K562 (cell line): Measurements from ENCODE around the gene PCSK6. TPM values are rescaled to one million over a fixed set of nuclear protein-coding genes. Genes with fewer than 3 reads are reported as not detected.
A peak's percentile ranks its signal among the peaks of the same experiment; 100 is the strongest.

Experiments used
- BDP1 ChIP-seq: IDR thresholded peaks from 3 replicates; pipeline ENCODE4 v1.6.1; 2011; ENCODE audit not compliant: insufficient read length, insufficient read depth
- EP400 ChIP-seq: fragments of 450-650 bp; IDR thresholded peaks from 2 replicates; pipeline ENCODE4 v1.6.1; 2017; ENCODE audit warnings: antibody characterized with exemption, mild to moderate bottlenecking, moderate library complexity
- ETV1 ChIP-seq: fragments of 450-650 bp; conservative IDR thresholded peaks from 2 replicates; pipeline ENCODE4 v1.6.1; 2016; ENCODE audit warnings: missing genetic modification characterization, control low read depth, low read depth, missing compliant biosample characterization
- FOXJ2 ChIP-seq: fragments of 200-800 bp; sonication (Bioruptor generic); IDR thresholded peaks from 2 replicates; pipeline ENCODE4 v1.6.1; 2016; ENCODE audit warnings: missing genetic modification characterization, missing compliant biosample characterization
- FUS ChIP-seq: fragments of 200-400 bp; formaldehyde crosslinking; optimal IDR thresholded peaks from 2 replicates; pipeline ENCODE3; 2017; ENCODE audit warnings: low read depth, low read length
- HDAC1 ChIP-seq, 2 experiments: fragments of 450-650 bp; IDR thresholded peaks; 2 replicates each; pipeline ENCODE4 v1.6.1; 2016 to 2017; ENCODE audit warnings: inconsistent platforms in 1 of 2, mild to moderate bottlenecking in 1 of 2, moderate library complexity in 1 of 2
- MECOM ChIP-seq: fragments of 250-450 bp; sonication (Bioruptor Pico); IDR thresholded peaks from 2 replicates; pipeline ENCODE4 v1.8.0; 2022; ENCODE audit warnings: inconsistent platforms
- NBN ChIP-seq: fragments of 450-650 bp; IDR thresholded peaks from 2 replicates; pipeline ENCODE4 v1.6.1; 2016; ENCODE audit warnings: low read depth, mild to moderate bottlenecking
- NFE2 ChIP-seq: IDR thresholded peaks from 2 replicates; pipeline ENCODE4 v1.6.1; 2014; ENCODE audit warnings: antibody characterized with exemption, low read depth
- NR2C2 ChIP-seq, 2 experiments: fragments of 200-800 bp in 1 of 2; sonication (Bioruptor generic) in 1 of 2; sonication (generic) in 1 of 2; formaldehyde crosslinking in 1 of 2; IDR thresholded peaks; 2 replicates each; pipeline versions ENCODE4 v1.6.1 to v1.8.0; 2016 to 2022; ENCODE audit warnings: mild to moderate bottlenecking in 1 of 2, missing compliant biosample characterization in 1 of 2, missing genetic modification characterization in 1 of 2, missing genetic modification reagents in 1 of 2
- NRF1 ChIP-seq, 2 experiments: fragments of 450-650 bp; IDR thresholded peaks in 1 of 2; conservative IDR thresholded peaks in 1 of 2; 2 replicates each; pipeline ENCODE4 v1.6.1; 2014; ENCODE audit warnings: mild to moderate bottlenecking in 2 of 2
- POLR2AphosphoS5 ChIP-seq: IDR thresholded peaks from 2 replicates; pipeline ENCODE4 v1.6.1; 2011; ENCODE audit warnings: mild to moderate bottlenecking, low read depth, low read length, moderate library complexity; ENCODE audit not compliant: control insufficient read depth, insufficient read depth
- PTTG1 ChIP-seq: fragments of 450-650 bp; IDR thresholded peaks from 2 replicates; pipeline ENCODE4 v1.6.1; 2016; ENCODE audit warnings: low read depth, mild to moderate bottlenecking, missing genetic modification characterization, missing compliant biosample characterization
- ZNF124 ChIP-seq: sonication (generic); formaldehyde crosslinking; IDR thresholded peaks from 2 replicates; pipeline ENCODE4 v1.8.1; 2022; ENCODE audit warnings: missing genetic modification reagents
- ZNF174 ChIP-seq: fragments of 250-450 bp; sonication (Bioruptor Pico); IDR thresholded peaks from 2 replicates; pipeline ENCODE4 v1.4.0; 2020; ENCODE audit warnings: mild to moderate bottlenecking
- ZNF444 ChIP-seq: fragments of 250-450 bp; sonication (Bioruptor Pico); IDR thresholded peaks from 2 replicates; pipeline ENCODE4 v1.4.0; 2020; ENCODE audit warnings: mild to moderate bottlenecking, moderate library complexity
- ZNF699 ChIP-seq: fragments of 250-450 bp; sonication (Bioruptor Pico); IDR thresholded peaks from 2 replicates; pipeline ENCODE4 v1.8.0; 2021; ENCODE audit warnings: mild to moderate bottlenecking, moderate library complexity; ENCODE audit not compliant: insufficient replicate concordance
- polyA plus RNA-seq, 8 experiments: library from polyadenylated mRNA; depleted of rRNA in 4 of 8; stranded (reverse) in 5 of 8; unstranded in 3 of 8; fragments of >200 nt; fragmentation: Nextera tagmentation in 2 of 8; fragmentation: Illumina TruSeq in 1 of 8; extraction: Ambion mirVana in 2 of 8; extraction: Trizol in 1 of 8; gene quantifications; 2 replicates each; pipeline versions ENCODE4 v1.2.1 to v1.2.3, GENCODE V29; 2011 to 2014; ENCODE audit warnings: inconsistent platforms in 1 of 8, missing spikeins in 1 of 8
- total RNA-seq, 7 experiments: library from RNA; depleted of rRNA in 6 of 7; stranded (reverse); fragments of >200 nt in 6 of 7; fragmentation: Illumina TruSeq in 2 of 7; extraction: Trizol in 2 of 7; gene quantifications; 2 replicates each; pipeline versions ENCODE4 v1.2.1 to v1.2.3, GENCODE V29; 2011 to 2021; ENCODE audit warnings: low replicate concordance in 1 of 7
- TF ChIP-seq, protein P1 (sequence below): sonication (generic); formaldehyde crosslinking; IDR thresholded peaks from 2 replicates; pipeline ENCODE4 v1.9.0; 2022; ENCODE audit warnings: mild to moderate bottlenecking, missing genetic modification reagents
- TF ChIP-seq, protein P2 (sequence below): sonication (generic); formaldehyde crosslinking; IDR thresholded peaks from 2 replicates; pipeline ENCODE4 v1.8.0; 2023; ENCODE audit warnings: missing genetic modification reagents, mild to moderate bottlenecking, borderline replicate concordance
- TF ChIP-seq, protein P3 (sequence below), 3 experiments: IDR thresholded peaks in 2 of 3; conservative IDR thresholded peaks in 1 of 3; 2 replicates each; pipeline ENCODE4 v1.5.1; 2011 to 2012; ENCODE audit warnings: low read length in 3 of 3, mild to moderate bottlenecking in 3 of 3, control low read depth in 2 of 3, improper control_type of control experiment in 1 of 3, inconsistent platforms in 1 of 3, low read depth in 1 of 3, mixed read lengths in 1 of 3, moderate library complexity in 1 of 3; ENCODE audit not compliant: insufficient read depth in 2 of 3

PCSK6 gene
- total and polyA plus RNA-seq, 9 of the 15 experiments (the other 6 are each of a cell fraction or from before 2014, with no cell fraction given) = 2.2 to 32.6 (median 14.5) TPM

DNA sequence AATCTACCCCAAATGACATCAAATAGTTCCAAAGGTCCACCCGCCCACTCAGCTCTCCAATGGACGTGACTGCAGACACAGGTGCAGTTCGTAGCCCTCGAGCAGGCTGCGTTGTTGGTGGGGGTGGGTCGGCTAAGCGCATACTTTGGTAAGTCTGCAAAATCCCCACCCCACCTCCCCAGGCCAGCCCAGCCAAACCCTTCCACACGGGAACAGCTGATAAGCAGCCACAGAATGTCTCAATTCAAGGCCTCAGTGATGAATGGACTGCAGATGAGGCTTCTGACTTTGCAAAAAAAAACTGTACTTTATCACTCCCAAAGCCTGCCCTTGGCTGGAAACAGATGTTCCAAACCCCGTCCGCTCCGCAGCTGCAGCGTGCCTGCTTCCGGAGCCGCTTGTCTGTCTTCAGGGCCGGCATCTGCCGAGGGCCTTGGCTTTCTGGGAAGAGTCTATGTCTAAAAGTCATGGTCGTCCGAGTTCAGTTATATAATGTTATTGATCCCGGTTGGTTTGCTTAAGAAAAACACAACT, 38.2 kb downstream of the PCSK6 start (continued):
- TF ChIP-seq NRF1 (conservative IDR thresholded peaks at IDR 0.05 in 1 of 2, IDR thresholded peaks at IDR 0.05 in 1 of 2) = peak; percentile 48 to 54
- no peak for TF ChIP-seq FUS
- TF ChIP-seq POLR2AphosphoS5 = peak; percentile 96
- TF ChIP-seq, protein P1, sequence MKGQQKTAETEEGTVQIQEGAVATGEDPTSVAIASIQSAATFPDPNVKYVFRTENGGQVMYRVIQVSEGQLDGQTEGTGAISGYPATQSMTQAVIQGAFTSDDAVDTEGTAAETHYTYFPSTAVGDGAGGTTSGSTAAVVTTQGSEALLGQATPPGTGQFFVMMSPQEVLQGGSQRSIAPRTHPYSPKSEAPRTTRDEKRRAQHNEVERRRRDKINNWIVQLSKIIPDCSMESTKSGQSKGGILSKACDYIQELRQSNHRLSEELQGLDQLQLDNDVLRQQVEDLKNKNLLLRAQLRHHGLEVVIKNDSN = 0 out of 2 replicates have a peak, but pooled peaks have one; percentile 19
- peak; percentile 96 for TF ChIP-seq NFE2
- peak; percentile 94 for TF ChIP-seq NBN
- TF ChIP-seq MECOM (CRISPR knock-in tag) = peak; percentile 81
- TF ChIP-seq, protein P2, sequence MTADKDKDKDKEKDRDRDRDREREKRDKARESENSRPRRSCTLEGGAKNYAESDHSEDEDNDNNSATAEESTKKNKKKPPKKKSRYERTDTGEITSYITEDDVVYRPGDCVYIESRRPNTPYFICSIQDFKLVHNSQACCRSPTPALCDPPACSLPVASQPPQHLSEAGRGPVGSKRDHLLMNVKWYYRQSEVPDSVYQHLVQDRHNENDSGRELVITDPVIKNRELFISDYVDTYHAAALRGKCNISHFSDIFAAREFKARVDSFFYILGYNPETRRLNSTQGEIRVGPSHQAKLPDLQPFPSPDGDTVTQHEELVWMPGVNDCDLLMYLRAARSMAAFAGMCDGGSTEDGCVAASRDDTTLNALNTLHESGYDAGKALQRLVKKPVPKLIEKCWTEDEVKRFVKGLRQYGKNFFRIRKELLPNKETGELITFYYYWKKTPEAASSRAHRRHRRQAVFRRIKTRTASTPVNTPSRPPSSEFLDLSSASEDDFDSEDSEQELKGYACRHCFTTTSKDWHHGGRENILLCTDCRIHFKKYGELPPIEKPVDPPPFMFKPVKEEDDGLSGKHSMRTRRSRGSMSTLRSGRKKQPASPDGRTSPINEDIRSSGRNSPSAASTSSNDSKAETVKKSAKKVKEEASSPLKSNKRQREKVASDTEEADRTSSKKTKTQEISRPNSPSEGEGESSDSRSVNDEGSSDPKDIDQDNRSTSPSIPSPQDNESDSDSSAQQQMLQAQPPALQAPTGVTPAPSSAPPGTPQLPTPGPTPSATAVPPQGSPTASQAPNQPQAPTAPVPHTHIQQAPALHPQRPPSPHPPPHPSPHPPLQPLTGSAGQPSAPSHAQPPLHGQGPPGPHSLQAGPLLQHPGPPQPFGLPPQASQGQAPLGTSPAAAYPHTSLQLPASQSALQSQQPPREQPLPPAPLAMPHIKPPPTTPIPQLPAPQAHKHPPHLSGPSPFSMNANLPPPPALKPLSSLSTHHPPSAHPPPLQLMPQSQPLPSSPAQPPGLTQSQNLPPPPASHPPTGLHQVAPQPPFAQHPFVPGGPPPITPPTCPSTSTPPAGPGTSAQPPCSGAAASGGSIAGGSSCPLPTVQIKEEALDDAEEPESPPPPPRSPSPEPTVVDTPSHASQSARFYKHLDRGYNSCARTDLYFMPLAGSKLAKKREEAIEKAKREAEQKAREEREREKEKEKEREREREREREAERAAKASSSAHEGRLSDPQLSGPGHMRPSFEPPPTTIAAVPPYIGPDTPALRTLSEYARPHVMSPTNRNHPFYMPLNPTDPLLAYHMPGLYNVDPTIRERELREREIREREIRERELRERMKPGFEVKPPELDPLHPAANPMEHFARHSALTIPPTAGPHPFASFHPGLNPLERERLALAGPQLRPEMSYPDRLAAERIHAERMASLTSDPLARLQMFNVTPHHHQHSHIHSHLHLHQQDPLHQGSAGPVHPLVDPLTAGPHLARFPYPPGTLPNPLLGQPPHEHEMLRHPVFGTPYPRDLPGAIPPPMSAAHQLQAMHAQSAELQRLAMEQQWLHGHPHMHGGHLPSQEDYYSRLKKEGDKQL (CRISPR knock-in tag) = no peak
- no peak for TF ChIP-seq PTTG1 (tag)
- no peak for TF ChIP-seq ZNF444
- TF ChIP-seq BDP1 = no peak
- TF ChIP-seq HDAC1 (IDR thresholded peaks at IDR 0.05) = peak in 1 of 2 experiments; percentile 90; a peak in 2 of 4 replicates
- TF ChIP-seq, protein P3, sequence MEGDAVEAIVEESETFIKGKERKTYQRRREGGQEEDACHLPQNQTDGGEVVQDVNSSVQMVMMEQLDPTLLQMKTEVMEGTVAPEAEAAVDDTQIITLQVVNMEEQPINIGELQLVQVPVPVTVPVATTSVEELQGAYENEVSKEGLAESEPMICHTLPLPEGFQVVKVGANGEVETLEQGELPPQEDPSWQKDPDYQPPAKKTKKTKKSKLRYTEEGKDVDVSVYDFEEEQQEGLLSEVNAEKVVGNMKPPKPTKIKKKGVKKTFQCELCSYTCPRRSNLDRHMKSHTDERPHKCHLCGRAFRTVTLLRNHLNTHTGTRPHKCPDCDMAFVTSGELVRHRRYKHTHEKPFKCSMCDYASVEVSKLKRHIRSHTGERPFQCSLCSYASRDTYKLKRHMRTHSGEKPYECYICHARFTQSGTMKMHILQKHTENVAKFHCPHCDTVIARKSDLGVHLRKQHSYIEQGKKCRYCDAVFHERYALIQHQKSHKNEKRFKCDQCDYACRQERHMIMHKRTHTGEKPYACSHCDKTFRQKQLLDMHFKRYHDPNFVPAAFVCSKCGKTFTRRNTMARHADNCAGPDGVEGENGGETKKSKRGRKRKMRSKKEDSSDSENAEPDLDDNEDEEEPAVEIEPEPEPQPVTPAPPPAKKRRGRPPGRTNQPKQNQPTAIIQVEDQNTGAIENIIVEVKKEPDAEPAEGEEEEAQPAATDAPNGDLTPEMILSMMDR (IDR thresholded peaks at IDR 0.05 in 2 of 3, conservative IDR thresholded peaks at IDR 0.05 in 1 of 3; ENCODE audit: insufficient read depth in 2 of 3, low read depth in 1 of 3, low read length in 3 of 3) = 0 out of 6 replicates have a peak, but pooled peaks of 1 of the 3 experiments have one; percentile 5
- peak; percentile 99 for TF ChIP-seq ETV1
- TF ChIP-seq EP400 = peak; percentile 71
- no peak for TF ChIP-seq ZNF174
- TF ChIP-seq NR2C2 (CRISPR knock-in tag; IDR thresholded peaks at IDR 0.05) = no peak
- TF ChIP-seq NR2C2 (tag; IDR thresholded peaks at IDR 0.05) = peak; percentile 73
- TF ChIP-seq ZNF699 (CRISPR knock-in tag) = no peak
- TF ChIP-seq FOXJ2 = 0 out of 2 replicates have a peak, but pooled peaks have one; percentile 31
- no peak for TF ChIP-seq ZNF124 (CRISPR knock-in tag)
